ENCODE data around the gene PDZRN3. TPM values are rescaled to one million over a fixed set of nuclear protein-coding genes. Genes with fewer than 3 reads are reported as not detected.

Gene PDZRN3
- total and polyA plus RNA-seq, 2 donors = 3.9 to 4.3 TPM

DNA sequence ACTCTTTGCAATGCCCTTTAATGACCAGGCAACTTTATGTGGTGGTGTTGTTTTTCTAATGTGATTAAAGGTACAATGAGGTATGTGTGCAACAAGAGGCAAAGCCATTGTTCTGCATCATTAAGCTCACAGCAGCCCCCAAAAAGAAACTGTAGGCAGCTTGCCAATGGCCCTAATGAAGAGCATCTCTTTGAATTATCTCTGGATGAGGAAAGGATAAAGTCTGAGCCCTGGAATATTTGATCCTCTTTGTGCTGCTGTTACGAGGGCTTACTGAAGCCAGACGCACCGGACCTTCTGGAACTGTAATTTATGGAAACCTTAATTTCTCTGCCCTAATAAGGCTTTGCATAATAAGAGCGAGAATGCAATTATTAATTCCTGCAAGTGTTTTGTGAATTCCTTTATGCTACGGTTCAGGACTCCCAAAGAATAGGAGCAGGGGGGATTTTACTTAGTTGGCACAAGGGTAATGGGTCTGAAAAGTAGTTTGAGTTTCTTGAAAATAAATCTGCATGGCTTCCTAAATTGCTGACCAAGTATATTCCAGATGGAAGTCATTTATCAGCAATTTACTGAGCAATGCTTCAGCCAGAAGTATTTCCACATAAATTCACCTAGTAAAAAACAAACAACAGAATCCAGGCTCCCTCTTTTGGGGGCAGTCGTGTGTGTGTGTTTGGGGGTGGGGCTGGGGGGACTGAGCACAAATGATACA, 193.4 kb downstream of the PDZRN3 start:
- Histone ChIP-seq H3K4me1 (ENCODE audit: control insufficient read depth in 2 of 2, insufficient read depth in 2 of 2, low read length in 2 of 2) (no peaks in the 10 kb centered on the region), H3K27me3 (ENCODE audit: control insufficient read depth in 2 of 2, insufficient read depth in 1 of 2, low read length in 1 of 2) (peaks cover 0 to 5% of the 10 kb centered on the region in 2 donors), H3K27ac (ENCODE audit: low read depth in 1 of 2, low read length in 1 of 2) (no peak overlapping the region), H3K4me3 (ENCODE audit: low read length in 2 of 2) (no peak overlapping the region), H3K36me3 (ENCODE audit: control insufficient read depth in 2 of 2, insufficient read depth in 2 of 2, low read length in 1 of 2) (no peaks in the 10 kb centered on the region), H3K9me3 (ENCODE audit: control insufficient read depth in 2 of 2, insufficient read depth in 1 of 2, low read length in 1 of 2) (no peaks in the 10 kb centered on the region)
- WGBS = 86% methylated on average over 6 of the region's 6 CpGs
- no peak for DNase-seq (ENCODE audit: low read depth in 6 of 9, low spot score in 9 of 9)

GRCh38 chr3:73427048-73427706, 197.6 kb downstream of the PDZRN3 start:
- DNase-seq (ENCODE audit: low read depth in 6 of 9, low spot score in 9 of 9) = no peak
- no peaks in the 10 kb centered on the region for H3K4me1 ChIP-seq (ENCODE audit: control insufficient read depth in 2 of 2, insufficient read depth in 2 of 2, low read length in 2 of 2)
- no peak overlapping the region for H3K27ac ChIP-seq (ENCODE audit: low read depth in 1 of 2, low read length in 1 of 2)
- no peaks in the 10 kb centered on the region for H3K36me3 ChIP-seq (ENCODE audit: control insufficient read depth in 2 of 2, insufficient read depth in 2 of 2, low read length in 1 of 2)
- H3K4me3 ChIP-seq (ENCODE audit: low read length in 2 of 2) = no peak overlapping the region
- H3K9me3 ChIP-seq (ENCODE audit: control insufficient read depth in 2 of 2, insufficient read depth in 1 of 2, low read length in 1 of 2) = no peaks in the 10 kb centered on the region
- peaks cover 0 to 3% of the 10 kb centered on the region in 2 donors for H3K27me3 ChIP-seq (ENCODE audit: control insufficient read depth in 2 of 2, insufficient read depth in 1 of 2, low read length in 1 of 2)
- 91% methylated on average over 11 of the region's 11 CpGs for WGBS

GRCh38 chr3:73426606-73427005, 198.1 kb downstream of the PDZRN3 start:
- Histone ChIP-seq H3K4me3 (ENCODE audit: low read length in 2 of 2) (no peak overlapping the region), H3K36me3 (ENCODE audit: control insufficient read depth in 2 of 2, insufficient read depth in 2 of 2, low read length in 1 of 2) (no peaks in the 10 kb centered on the region), H3K9me3 (ENCODE audit: control insufficient read depth in 2 of 2, insufficient read depth in 1 of 2, low read length in 1 of 2) (no peaks in the 10 kb centered on the region), H3K4me1 (ENCODE audit: control insufficient read depth in 2 of 2, insufficient read depth in 2 of 2, low read length in 2 of 2) (no peaks in the 10 kb centered on the region), H3K27me3 (ENCODE audit: control insufficient read depth in 2 of 2, insufficient read depth in 1 of 2, low read length in 1 of 2) (no peaks in the 10 kb centered on the region), H3K27ac (ENCODE audit: low read depth in 1 of 2, low read length in 1 of 2) (no peak overlapping the region)
- WGBS = 86% methylated on average over 7 of the region's 7 CpGs
- no peak for DNase-seq (ENCODE audit: low read depth in 6 of 9, low spot score in 9 of 9)

GRCh38 chr3:73423116-73423515, 201.6 kb downstream of the PDZRN3 start:
- WGBS = 95% methylated on average over 3 of the region's 3 CpGs
- H3K4me3 ChIP-seq (ENCODE audit: low read length in 2 of 2) = no peak overlapping the region
- no peak for DNase-seq (ENCODE audit: low read depth in 6 of 9, low spot score in 9 of 9)
- no peak overlapping the region for H3K27ac ChIP-seq (ENCODE audit: low read depth in 1 of 2, low read length in 1 of 2)
- H3K36me3 ChIP-seq (ENCODE audit: control insufficient read depth in 2 of 2, insufficient read depth in 2 of 2, low read length in 1 of 2) = no peaks in the 10 kb centered on the region
- H3K4me1 ChIP-seq (ENCODE audit: control insufficient read depth in 2 of 2, insufficient read depth in 2 of 2, low read length in 2 of 2) = no peaks in the 10 kb centered on the region
- H3K9me3 ChIP-seq (ENCODE audit: control insufficient read depth in 2 of 2, insufficient read depth in 1 of 2, low read length in 1 of 2) = no peaks in the 10 kb centered on the region
- no peaks in the 10 kb centered on the region for H3K27me3 ChIP-seq (ENCODE audit: control insufficient read depth in 2 of 2, insufficient read depth in 1 of 2, low read length in 1 of 2)

DNA sequence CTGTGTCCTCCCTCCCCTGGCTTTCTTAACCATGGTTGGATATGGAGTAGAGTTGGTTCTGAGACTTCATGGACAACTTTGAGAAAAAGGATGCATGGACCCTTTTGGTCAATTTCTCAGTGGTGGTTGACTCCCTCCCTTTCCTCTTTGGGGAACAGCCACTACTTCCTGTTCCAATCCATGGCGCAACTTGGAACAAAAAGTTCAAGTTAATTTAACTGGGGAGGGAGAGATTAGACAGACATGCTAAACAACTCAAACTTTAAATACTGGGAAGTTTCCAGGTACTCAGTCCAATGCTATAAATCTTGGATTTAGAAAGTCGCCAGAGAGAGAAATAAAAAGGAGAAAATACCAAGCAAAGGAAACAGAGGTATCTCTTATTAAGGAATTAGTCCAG, 202.2 kb downstream of the PDZRN3 start:
- Histone ChIP-seq H3K4me3 (ENCODE audit: low read length in 2 of 2) (no peak overlapping the region), H3K27me3 (ENCODE audit: control insufficient read depth in 2 of 2, insufficient read depth in 1 of 2, low read length in 1 of 2) (no peaks in the 10 kb centered on the region), H3K9me3 (ENCODE audit: control insufficient read depth in 2 of 2, insufficient read depth in 1 of 2, low read length in 1 of 2) (no peaks in the 10 kb centered on the region), H3K36me3 (ENCODE audit: control insufficient read depth in 2 of 2, insufficient read depth in 2 of 2, low read length in 1 of 2) (no peaks in the 10 kb centered on the region), H3K4me1 (ENCODE audit: control insufficient read depth in 2 of 2, insufficient read depth in 2 of 2, low read length in 2 of 2) (no peaks in the 10 kb centered on the region), H3K27ac (ENCODE audit: low read depth in 1 of 2, low read length in 1 of 2) (no peak overlapping the region)
- 56% methylated on average over 2 of the region's 2 CpGs for WGBS
- DNase-seq (ENCODE audit: low read depth in 6 of 9, low spot score in 9 of 9) = no peak

GRCh38 chr3:73419942-73420341, 204.8 kb downstream of the PDZRN3 start:
- no peaks in the 10 kb centered on the region for H3K9me3 ChIP-seq (ENCODE audit: control insufficient read depth in 2 of 2, insufficient read depth in 1 of 2, low read length in 1 of 2)
- no peaks in the 10 kb centered on the region for H3K4me1 ChIP-seq (ENCODE audit: control insufficient read depth in 2 of 2, insufficient read depth in 2 of 2, low read length in 2 of 2)
- DNase-seq (ENCODE audit: low read depth in 6 of 9, low spot score in 9 of 9) = no peak
- H3K36me3 ChIP-seq (ENCODE audit: control insufficient read depth in 2 of 2, insufficient read depth in 2 of 2, low read length in 1 of 2) = no peaks in the 10 kb centered on the region
- no peak overlapping the region for H3K27ac ChIP-seq (ENCODE audit: low read depth in 1 of 2, low read length in 1 of 2)
- no peak overlapping the region for H3K4me3 ChIP-seq (ENCODE audit: low read length in 2 of 2)
- no peaks in the 10 kb centered on the region for H3K27me3 ChIP-seq (ENCODE audit: control insufficient read depth in 2 of 2, insufficient read depth in 1 of 2, low read length in 1 of 2)
- 97% methylated on average over 3 of the region's 3 CpGs for WGBS

- Histone ChIP-seq H3K4me3 (ENCODE audit: low read length in 2 of 2) (no peak overlapping the region), H3K27ac (ENCODE audit: low read depth in 1 of 2, low read length in 1 of 2) (no peak overlapping the region), H3K36me3 (ENCODE audit: control insufficient read depth in 2 of 2, insufficient read depth in 2 of 2, low read length in 1 of 2) (no peaks in the 10 kb centered on the region), H3K27me3 (ENCODE audit: control insufficient read depth in 2 of 2, insufficient read depth in 1 of 2, low read length in 1 of 2) (no peaks in the 10 kb centered on the region), H3K4me1 (ENCODE audit: control insufficient read depth in 2 of 2, insufficient read depth in 2 of 2, low read length in 2 of 2) (no peaks in the 10 kb centered on the region), H3K9me3 (ENCODE audit: control insufficient read depth in 2 of 2, insufficient read depth in 1 of 2, low read length in 1 of 2) (no peaks in the 10 kb centered on the region)
- 91% methylated on average over 14 of the region's 14 CpGs for WGBS
- DNase-seq (ENCODE audit: low read depth in 6 of 9, low spot score in 9 of 9) = no peak
These were observed 205.4 kb downstream of the PDZRN3 start for GRCh38 chr3:73419179-73419803.

DNA sequence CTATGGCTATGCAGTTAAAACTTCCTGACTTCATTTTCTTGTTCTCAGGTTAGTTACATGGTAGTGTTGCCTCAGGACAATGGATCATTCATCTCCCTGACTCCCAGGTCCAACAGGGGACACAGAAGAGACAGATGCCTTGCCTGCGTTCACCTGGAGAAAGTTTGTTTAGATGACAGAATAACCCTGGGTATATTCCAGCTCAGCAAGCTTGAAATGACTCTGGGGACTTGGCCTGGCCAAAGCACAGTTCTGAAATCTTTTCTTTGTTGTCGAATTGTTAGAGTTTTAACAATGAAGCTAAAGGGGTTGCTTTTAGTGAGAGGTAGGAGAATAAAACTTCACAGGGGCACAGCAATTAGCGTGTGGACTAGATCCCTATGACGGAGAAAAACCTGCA, 206.1 kb downstream of the PDZRN3 start:
- no peak overlapping the region for H3K27ac ChIP-seq (ENCODE audit: low read depth in 1 of 2, low read length in 1 of 2)
- no peak overlapping the region for H3K4me3 ChIP-seq (ENCODE audit: low read length in 2 of 2)
- WGBS = 90% methylated on average over 4 of the region's 4 CpGs

GRCh38 chr3:73415118-73415517, 209.6 kb downstream of the PDZRN3 start:
- no peak for DNase-seq (ENCODE audit: low read depth in 6 of 9, low spot score in 9 of 9)
- Histone ChIP-seq H3K9me3 (ENCODE audit: control insufficient read depth in 2 of 2, insufficient read depth in 1 of 2, low read length in 1 of 2) (no peaks in the 10 kb centered on the region), H3K27ac (ENCODE audit: low read depth in 1 of 2, low read length in 1 of 2) (no peak overlapping the region), H3K27me3 (ENCODE audit: control insufficient read depth in 2 of 2, insufficient read depth in 1 of 2, low read length in 1 of 2) (no peaks in the 10 kb centered on the region), H3K36me3 (ENCODE audit: control insufficient read depth in 2 of 2, insufficient read depth in 2 of 2, low read length in 1 of 2) (no peaks in the 10 kb centered on the region), H3K4me3 (ENCODE audit: low read length in 2 of 2) (no peak overlapping the region), H3K4me1 (ENCODE audit: control insufficient read depth in 2 of 2, insufficient read depth in 2 of 2, low read length in 2 of 2) (no peaks in the 10 kb centered on the region)
- WGBS = 96% methylated on average over 2 of the region's 2 CpGs

More for the DNA sequence above, 206.1 kb downstream of the PDZRN3 start:
- no peaks in the 10 kb centered on the region for H3K9me3 ChIP-seq (ENCODE audit: control insufficient read depth in 2 of 2, insufficient read depth in 1 of 2, low read length in 1 of 2)
- H3K27me3 ChIP-seq (ENCODE audit: control insufficient read depth in 2 of 2, insufficient read depth in 1 of 2, low read length in 1 of 2) = no peaks in the 10 kb centered on the region
- no peaks in the 10 kb centered on the region for H3K4me1 ChIP-seq (ENCODE audit: control insufficient read depth in 2 of 2, insufficient read depth in 2 of 2, low read length in 2 of 2)
- H3K36me3 ChIP-seq (ENCODE audit: control insufficient read depth in 2 of 2, insufficient read depth in 2 of 2, low read length in 1 of 2) = no peaks in the 10 kb centered on the region
- no peak for DNase-seq (ENCODE audit: low read depth in 6 of 9, low spot score in 9 of 9)
